IMR-90 (cell line): ENCODE data around the gene SYPL1.

Experiments used
- FOS ChIP-seq: fragments of 150-350 bp; IDR thresholded peaks from 2 replicates; pipeline ENCODE4 v1.6.1; 2016; ENCODE audit warnings: low read depth, low read length
- MAFK ChIP-seq: IDR thresholded peaks from 2 replicates; pipeline ENCODE4 v1.6.1; 2012; ENCODE audit warnings: low read depth, low read length, improper control_type of control experiment
- MAZ ChIP-seq: IDR thresholded peaks from 2 replicates; pipeline ENCODE4 v1.6.1; 2012; ENCODE audit warnings: low read depth, mild to moderate bottlenecking, low read length, improper control_type of control experiment, moderate library complexity, borderline replicate concordance
- MXI1 ChIP-seq: IDR thresholded peaks from 2 replicates; pipeline ENCODE4 v1.6.1; 2012; ENCODE audit warnings: low read depth, mild to moderate bottlenecking, low read length, moderate library complexity, borderline replicate concordance
- POLR2A ChIP-seq: IDR thresholded peaks from 2 replicates; pipeline ENCODE4 v1.6.1; 2012; ENCODE audit warnings: mild to moderate bottlenecking, low read depth, low read length
- RAD21 ChIP-seq: IDR thresholded peaks from 2 replicates; pipeline ENCODE4 v1.6.1; 2012; ENCODE audit warnings: low read length, improper control_type of control experiment
- SMC3 ChIP-seq: fragments of 150-350 bp; IDR thresholded peaks from 2 replicates; pipeline ENCODE4 v1.6.1; 2016; ENCODE audit warnings: low read depth, mild to moderate bottlenecking, antibody characterized with exemption, low read length, moderate library complexity
- USF2 ChIP-seq: fragments of 150-350 bp; IDR thresholded peaks from 2 replicates; pipeline ENCODE4 v1.6.1; 2017; ENCODE audit warnings: mild to moderate bottlenecking, antibody characterized with exemption, low read length, low read depth
- TF ChIP-seq, protein P1 (sequence below): conservative IDR thresholded peaks from 2 replicates; pipeline ENCODE4 v1.5.1; 2012; ENCODE audit warnings: mild to moderate bottlenecking, low read depth, low read length, improper control_type of control experiment

- TF ChIP-seq, protein P1, sequence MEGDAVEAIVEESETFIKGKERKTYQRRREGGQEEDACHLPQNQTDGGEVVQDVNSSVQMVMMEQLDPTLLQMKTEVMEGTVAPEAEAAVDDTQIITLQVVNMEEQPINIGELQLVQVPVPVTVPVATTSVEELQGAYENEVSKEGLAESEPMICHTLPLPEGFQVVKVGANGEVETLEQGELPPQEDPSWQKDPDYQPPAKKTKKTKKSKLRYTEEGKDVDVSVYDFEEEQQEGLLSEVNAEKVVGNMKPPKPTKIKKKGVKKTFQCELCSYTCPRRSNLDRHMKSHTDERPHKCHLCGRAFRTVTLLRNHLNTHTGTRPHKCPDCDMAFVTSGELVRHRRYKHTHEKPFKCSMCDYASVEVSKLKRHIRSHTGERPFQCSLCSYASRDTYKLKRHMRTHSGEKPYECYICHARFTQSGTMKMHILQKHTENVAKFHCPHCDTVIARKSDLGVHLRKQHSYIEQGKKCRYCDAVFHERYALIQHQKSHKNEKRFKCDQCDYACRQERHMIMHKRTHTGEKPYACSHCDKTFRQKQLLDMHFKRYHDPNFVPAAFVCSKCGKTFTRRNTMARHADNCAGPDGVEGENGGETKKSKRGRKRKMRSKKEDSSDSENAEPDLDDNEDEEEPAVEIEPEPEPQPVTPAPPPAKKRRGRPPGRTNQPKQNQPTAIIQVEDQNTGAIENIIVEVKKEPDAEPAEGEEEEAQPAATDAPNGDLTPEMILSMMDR = no peak
- TF ChIP-seq USF2 = no peak
- TF ChIP-seq MAFK = no peak
- no peak for TF ChIP-seq RAD21
- TF ChIP-seq SMC3 = no peak
- TF ChIP-seq POLR2A = no peak
- TF ChIP-seq FOS = no peak
- TF ChIP-seq MAZ = no peak
- no peak for TF ChIP-seq MXI1
Observed at GRCh38 chr7:106075937-106076336, 36.2 kb downstream of the SYPL1 start.
